Activated naive CD4-positive, alpha-beta T cell treated with anti-CD3 and anti-CD28 coated beads, Interleukin-2, amount 50 U/mL, for 24 hours (primary cell): ENCODE results near the gene SH3BP4.

Experiments
- H3K27ac Mint-ChIP-seq: one replicate; pipeline ENCODE4 v1.8.0; 2021; ENCODE audit warnings: mild to moderate bottlenecking, mixed read lengths
- H3K27me3 Mint-ChIP-seq: one replicate; pipeline ENCODE4 v1.8.0; 2021; ENCODE audit warnings: mixed read lengths
- H3K36me3 Mint-ChIP-seq: one replicate; pipeline ENCODE4 v1.8.0; 2021; ENCODE audit warnings: mixed read lengths
- H3K4me1 Mint-ChIP-seq: one replicate; pipeline ENCODE4 v1.8.0; 2021; ENCODE audit warnings: mixed read lengths
- H3K4me3 Mint-ChIP-seq: one replicate; pipeline ENCODE4 v1.8.0; 2021; ENCODE audit warnings: mild to moderate bottlenecking, mixed read lengths
- H3K9me3 Mint-ChIP-seq: one replicate; pipeline ENCODE4 v1.8.0; 2021; ENCODE audit warnings: mixed read lengths

The SH3BP4 gene

DNA sequence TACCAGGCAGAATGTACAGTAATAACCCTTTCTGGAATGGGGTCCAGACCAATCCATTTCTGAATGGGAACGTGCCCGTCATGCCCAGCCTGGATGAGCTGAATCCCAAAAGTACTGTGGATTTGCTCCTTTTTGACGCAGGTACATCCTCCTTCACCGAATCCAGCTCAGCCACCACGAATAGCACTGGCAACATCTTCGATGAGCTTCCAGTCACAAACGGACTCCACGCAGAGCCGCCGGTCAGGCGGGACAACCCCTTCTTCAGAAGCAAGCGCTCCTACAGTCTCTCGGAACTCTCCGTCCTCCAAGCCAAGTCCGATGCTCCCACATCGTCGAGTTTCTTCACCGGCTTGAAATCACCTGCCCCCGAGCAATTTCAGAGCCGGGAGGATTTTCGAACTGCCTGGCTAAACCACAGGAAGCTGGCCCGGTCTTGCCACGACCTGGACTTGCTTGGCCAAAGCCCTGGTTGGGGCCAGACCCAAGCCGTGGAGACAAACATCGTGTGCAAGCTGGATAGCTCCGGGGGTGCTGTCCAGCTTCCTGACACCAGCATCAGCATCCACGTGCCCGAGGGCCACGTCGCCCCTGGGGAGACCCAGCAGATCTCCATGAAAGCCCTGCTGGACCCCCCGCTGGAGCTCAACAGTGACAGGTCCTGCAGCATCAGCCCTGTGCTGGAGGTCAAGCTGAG lies 89.6 kb downstream of the SH3BP4 start:
- H3K4me1 Mint-ChIP-seq, result peaks cover 9% of the 10 kb centered on the region
- peaks cover 2% of the 10 kb centered on the region for H3K27me3 Mint-ChIP-seq
- no peak overlapping the region for H3K4me3 Mint-ChIP-seq
- H3K36me3 Mint-ChIP-seq, result no peaks in the 10 kb centered on the region
- H3K9me3 Mint-ChIP-seq, result no peaks in the 10 kb centered on the region
- no peak overlapping the region for H3K27ac Mint-ChIP-seq

GRCh38 chr2:235041918-235042575 lies 90.2 kb downstream of the SH3BP4 start:
- Mint-ChIP-seq H3K27ac (no peak overlapping the region), H3K27me3 (peaks cover 3% of the 10 kb centered on the region), H3K4me1 (peaks cover 9% of the 10 kb centered on the region), H3K9me3 (no peaks in the 10 kb centered on the region), H3K4me3 (no peak overlapping the region), H3K36me3 (no peaks in the 10 kb centered on the region)

- Mint-ChIP-seq H3K36me3 (no peaks in the 10 kb centered on the region), H3K27me3 (peaks cover 3% of the 10 kb centered on the region), H3K4me3 (no peak overlapping the region), H3K9me3 (no peaks in the 10 kb centered on the region), H3K27ac (no peak overlapping the region), H3K4me1 (peaks cover 9% of the 10 kb centered on the region)
Observed at GRCh38 chr2:235042576-235043515, 91.0 kb downstream of the SH3BP4 start.

GRCh38 chr2:235043762-235044500 lies 92.1 kb downstream of the SH3BP4 start:
- no peaks in the 10 kb centered on the region for H3K36me3 Mint-ChIP-seq
- H3K9me3 Mint-ChIP-seq, result no peaks in the 10 kb centered on the region
- no peak overlapping the region for H3K4me3 Mint-ChIP-seq
- peaks cover 9% of the 10 kb centered on the region for H3K4me1 Mint-ChIP-seq
- peaks cover 3% of the 10 kb centered on the region for H3K27me3 Mint-ChIP-seq
- H3K27ac Mint-ChIP-seq, result no peak overlapping the region

- Mint-ChIP-seq H3K4me1 (peaks cover 9% of the 10 kb centered on the region), H3K36me3 (no peaks in the 10 kb centered on the region), H3K9me3 (no peaks in the 10 kb centered on the region), H3K27me3 (peaks cover 3% of the 10 kb centered on the region), H3K27ac (no peak overlapping the region), H3K4me3 (no peak overlapping the region)
Observed at GRCh38 chr2:235044501-235045271, 92.9 kb downstream of the SH3BP4 start.

GRCh38 chr2:235045336-235045972 lies 93.6 kb downstream of the SH3BP4 start:
- no peaks in the 10 kb centered on the region for H3K36me3 Mint-ChIP-seq
- H3K9me3 Mint-ChIP-seq, result no peaks in the 10 kb centered on the region
- no peak overlapping the region for H3K4me3 Mint-ChIP-seq
- H3K4me1 Mint-ChIP-seq, result peaks cover 9% of the 10 kb centered on the region
- peaks cover 3% of the 10 kb centered on the region for H3K27me3 Mint-ChIP-seq
- H3K27ac Mint-ChIP-seq, result no peak overlapping the region

DNA sequence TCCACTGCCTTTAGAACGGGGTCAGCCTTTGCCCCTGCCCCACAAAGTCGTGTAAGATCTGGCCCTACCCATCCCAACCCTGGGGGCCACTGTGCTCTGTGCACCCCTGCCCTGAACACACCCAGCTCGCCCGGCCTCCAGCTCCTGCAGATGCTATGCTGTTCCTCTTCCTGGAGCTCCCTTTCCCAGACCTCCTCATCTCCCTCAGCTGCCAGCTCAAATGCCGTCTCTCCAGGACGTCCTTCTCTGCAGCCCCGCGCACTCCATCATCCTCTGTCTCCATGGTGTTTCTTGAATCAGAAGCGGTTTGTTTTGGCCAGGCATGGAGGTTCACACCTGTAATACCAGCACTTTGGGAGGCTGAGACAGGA lies 94.1 kb downstream of the SH3BP4 start:
- Mint-ChIP-seq H3K9me3 (no peaks in the 10 kb centered on the region), H3K36me3 (no peaks in the 10 kb centered on the region), H3K4me3 (no peak overlapping the region), H3K27me3 (peaks cover 3% of the 10 kb centered on the region), H3K27ac (no peak overlapping the region), H3K4me1 (peaks cover 9% of the 10 kb centered on the region)

DNA sequence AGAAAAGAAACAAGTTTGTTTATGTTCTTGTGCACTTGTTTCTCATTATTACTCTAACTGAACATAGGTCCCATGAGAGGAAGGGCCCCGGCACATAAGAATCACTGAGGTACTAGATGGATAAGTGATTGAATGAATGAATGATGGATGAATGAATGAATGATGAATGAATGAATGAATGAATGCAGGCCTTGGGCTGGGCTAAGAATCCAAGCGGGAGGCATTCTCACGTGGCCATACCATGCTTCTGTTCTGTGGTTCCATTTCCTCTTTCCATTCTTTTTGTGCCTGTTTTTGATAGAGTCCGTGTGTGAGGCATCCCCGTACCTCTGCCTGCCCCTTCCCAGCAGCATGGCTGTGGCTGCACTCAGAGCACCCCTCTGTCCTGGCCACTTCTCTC lies 94.8 kb downstream of the SH3BP4 start:
- H3K27me3 Mint-ChIP-seq, result peaks cover 3% of the 10 kb centered on the region
- H3K36me3 Mint-ChIP-seq, result no peaks in the 10 kb centered on the region
- H3K27ac Mint-ChIP-seq, result no peak overlapping the region
- no peak overlapping the region for H3K4me3 Mint-ChIP-seq
- H3K9me3 Mint-ChIP-seq, result no peaks in the 10 kb centered on the region
- H3K4me1 Mint-ChIP-seq, result peaks cover 9% of the 10 kb centered on the region

GRCh38 chr2:235047171-235048160 lies 95.6 kb downstream of the SH3BP4 start:
- no peak overlapping the region for H3K4me3 Mint-ChIP-seq
- H3K36me3 Mint-ChIP-seq, result no peaks in the 10 kb centered on the region
- peaks cover 9% of the 10 kb centered on the region for H3K4me1 Mint-ChIP-seq
- no peak overlapping the region for H3K27ac Mint-ChIP-seq
- peaks cover 3% of the 10 kb centered on the region for H3K27me3 Mint-ChIP-seq
- no peaks in the 10 kb centered on the region for H3K9me3 Mint-ChIP-seq

DNA sequence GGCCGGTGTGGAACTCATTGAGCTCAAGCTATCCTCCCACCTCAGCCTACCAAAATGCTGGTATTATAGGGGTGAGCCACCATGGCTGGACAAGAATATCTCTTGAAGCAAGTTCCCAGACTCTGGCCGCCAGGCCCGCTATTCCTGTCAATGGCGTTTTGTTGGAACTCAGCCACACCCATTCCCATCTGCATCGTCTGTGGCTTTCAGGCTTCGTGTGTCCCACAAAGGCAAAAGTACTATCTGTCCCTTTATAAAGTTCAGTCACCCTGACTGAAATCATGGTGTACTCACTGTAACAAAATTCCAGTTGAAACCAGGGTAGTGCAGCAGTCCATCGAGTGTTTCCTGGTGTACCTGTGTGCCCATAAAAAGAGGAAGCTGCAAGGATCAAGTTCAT lies 96.7 kb downstream of the SH3BP4 start:
- H3K4me3 Mint-ChIP-seq, result no peak overlapping the region
- H3K27me3 Mint-ChIP-seq, result peaks cover 3% of the 10 kb centered on the region
- H3K36me3 Mint-ChIP-seq, result no peaks in the 10 kb centered on the region
- H3K9me3 Mint-ChIP-seq, result no peaks in the 10 kb centered on the region
- H3K4me1 Mint-ChIP-seq, result peaks cover 9% of the 10 kb centered on the region
- no peak overlapping the region for H3K27ac Mint-ChIP-seq

GRCh38 chr2:235049069-235049468 lies 97.3 kb downstream of the SH3BP4 start:
- no peak overlapping the region for H3K27ac Mint-ChIP-seq
- no peaks in the 10 kb centered on the region for H3K9me3 Mint-ChIP-seq
- no peaks in the 10 kb centered on the region for H3K36me3 Mint-ChIP-seq
- H3K27me3 Mint-ChIP-seq, result peaks cover 3% of the 10 kb centered on the region
- no peak overlapping the region for H3K4me3 Mint-ChIP-seq
- peaks cover 9% of the 10 kb centered on the region for H3K4me1 Mint-ChIP-seq

DNA sequence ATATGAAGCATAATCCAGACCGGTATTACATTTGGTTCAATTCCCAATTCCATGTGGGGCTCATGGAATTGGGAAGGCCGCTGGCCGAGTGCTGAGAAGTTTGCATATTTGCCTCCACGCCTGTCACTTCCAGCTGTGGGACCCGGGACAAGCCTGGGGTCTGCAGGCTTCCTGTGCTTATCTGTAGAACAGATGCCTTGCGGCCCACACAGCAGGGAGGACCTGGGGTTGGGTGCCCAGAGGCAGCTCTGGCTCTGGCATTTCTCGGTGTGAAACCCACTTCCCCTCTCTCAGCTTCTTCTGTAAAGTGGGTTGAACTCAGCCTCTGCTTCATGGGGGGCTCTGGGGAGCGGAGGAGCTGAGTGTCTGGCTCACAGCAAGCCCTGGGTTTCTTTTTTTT lies 97.9 kb downstream of the SH3BP4 start:
- H3K36me3 Mint-ChIP-seq, result no peaks in the 10 kb centered on the region
- H3K4me1 Mint-ChIP-seq, result peaks cover 9% of the 10 kb centered on the region
- H3K27ac Mint-ChIP-seq, result no peak overlapping the region
- H3K27me3 Mint-ChIP-seq, result peaks cover 3% of the 10 kb centered on the region
- H3K4me3 Mint-ChIP-seq, result no peak overlapping the region
- H3K9me3 Mint-ChIP-seq, result no peaks in the 10 kb centered on the region

- no peaks in the 10 kb centered on the region for H3K9me3 Mint-ChIP-seq
- no peak overlapping the region for H3K4me3 Mint-ChIP-seq
- H3K36me3 Mint-ChIP-seq, result no peaks in the 10 kb centered on the region
- H3K27me3 Mint-ChIP-seq, result peaks cover 5% of the 10 kb centered on the region
- no peak overlapping the region for H3K27ac Mint-ChIP-seq
- peaks cover 4% of the 10 kb centered on the region for H3K4me1 Mint-ChIP-seq
Observed at GRCh38 chr2:235050980-235051351, 99.1 kb downstream of the SH3BP4 start.
